ENCODE results near the gene ACAA1. TPM values are rescaled to one million over a fixed set of nuclear protein-coding genes. Genes with fewer than 3 reads are reported as not detected.

The ACAA1 gene
- polyA plus RNA-seq, 1 of the 3 experiments (the other 2 are of a cell fraction): 86.4 TPM

DNA sequence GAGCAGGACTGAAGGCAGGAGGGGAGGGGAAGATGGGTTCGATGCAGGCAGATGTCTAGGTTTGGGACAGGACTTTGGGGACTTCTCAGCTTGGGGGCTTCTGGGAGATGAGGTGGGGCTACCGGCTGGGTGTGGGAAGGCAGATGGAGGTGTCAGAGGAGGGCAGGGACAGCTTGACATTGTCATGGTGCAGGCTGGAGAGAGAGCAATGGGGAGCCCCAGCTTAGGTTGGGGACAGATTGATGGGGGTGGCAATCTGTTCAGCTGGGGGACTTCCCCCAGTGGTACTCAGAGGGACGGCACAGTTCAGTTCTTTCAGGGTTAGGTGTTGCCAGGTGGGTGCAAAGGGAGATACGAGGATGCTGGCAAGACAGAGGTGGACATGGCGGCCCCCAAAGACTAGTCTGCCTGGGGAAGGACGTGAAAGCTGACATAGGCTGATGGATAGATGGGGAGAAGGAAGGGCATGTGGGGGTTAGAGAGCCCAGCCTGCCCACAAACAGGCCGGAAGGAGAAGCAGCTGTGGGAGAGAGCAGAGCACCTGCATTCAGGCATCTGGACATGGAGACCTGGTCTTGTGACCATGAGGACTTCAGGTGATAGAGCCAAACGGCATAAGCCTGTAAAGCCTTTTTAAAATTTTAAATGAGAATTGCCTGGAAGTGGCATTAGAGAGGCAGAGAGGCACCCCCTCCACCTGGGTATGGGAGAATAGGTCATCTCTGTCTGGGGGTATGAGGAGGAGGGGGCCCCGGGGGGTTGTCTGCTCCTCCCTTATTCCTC is 21.1 kb downstream of the ACAA1 start:
- H3K9me3 ChIP-seq: no peaks in the 10 kb centered on the region
- ChIA-PET POLR2A (no interaction called here), CTCF (interaction anchor here (1.0 to 4.8 kb wide), 5 partner anchors 15 to 364 kb away, joined by 3 to 27 read pairs (median 12); partner anchors contain the start of gene XYLB)
- DNase-seq: no peak
- no peak overlapping the region for H3K4me2 ChIP-seq
- no peak overlapping the region for H3K9ac ChIP-seq
- no peak for TF ChIP-seq RAD21 (IDR thresholded peaks at IDR 0.05; ENCODE audit: low read length)
- no peak for TF ChIP-seq REST (IDR thresholded peaks at IDR 0.05; ENCODE audit: low read depth, low read length)
- no peak for TF ChIP-seq TCF12 (IDR thresholded peaks at IDR 0.05)
- no peak for TF ChIP-seq MAX (IDR thresholded peaks at IDR 0.05; ENCODE audit: low read depth)
- TF ChIP-seq EP300 (IDR thresholded peaks at IDR 0.05; ENCODE audit: borderline replicate concordance in 1 of 2, low read depth in 1 of 2, low read length in 1 of 2): no peak
- no peaks in the 10 kb centered on the region for H3K4me1 ChIP-seq (ENCODE audit: control insufficient read depth in 1 of 2, insufficient read depth in 2 of 2, low read depth in 1 of 2, low read length in 1 of 2)
- no peak overlapping the region for H3K4me3 ChIP-seq (ENCODE audit: low read depth in 2 of 2, low read length in 1 of 2)
- H2AFZ ChIP-seq (ENCODE audit: low read depth): no peak overlapping the region
- H3F3A ChIP-seq (replicated peaks; ENCODE audit: insufficient read depth): no peaks in the 10 kb centered on the region
- H3K9me2 ChIP-seq: no peaks in the 10 kb centered on the region
- no peaks in the 10 kb centered on the region for H3K27me3 ChIP-seq (ENCODE audit: insufficient read depth)
- no peak overlapping the region for H3K27ac ChIP-seq (ENCODE audit: low read depth in 2 of 2, low read length in 1 of 2)
- H4K20me1 ChIP-seq (ENCODE audit: insufficient read depth): no peaks in the 10 kb centered on the region
- H3K79me2 ChIP-seq (ENCODE audit: insufficient read depth): no peaks in the 10 kb centered on the region
- H3K36me3 ChIP-seq (replicated peaks in 1 of 2; ENCODE audit: control insufficient read depth in 1 of 2, insufficient read depth in 2 of 2, low read length in 1 of 2): no peaks in the 10 kb centered on the region
- WGBS (ENCODE audit: low lambda C conversion rate): 69% methylated on average over 9 of the region's 9 CpGs

DNA sequence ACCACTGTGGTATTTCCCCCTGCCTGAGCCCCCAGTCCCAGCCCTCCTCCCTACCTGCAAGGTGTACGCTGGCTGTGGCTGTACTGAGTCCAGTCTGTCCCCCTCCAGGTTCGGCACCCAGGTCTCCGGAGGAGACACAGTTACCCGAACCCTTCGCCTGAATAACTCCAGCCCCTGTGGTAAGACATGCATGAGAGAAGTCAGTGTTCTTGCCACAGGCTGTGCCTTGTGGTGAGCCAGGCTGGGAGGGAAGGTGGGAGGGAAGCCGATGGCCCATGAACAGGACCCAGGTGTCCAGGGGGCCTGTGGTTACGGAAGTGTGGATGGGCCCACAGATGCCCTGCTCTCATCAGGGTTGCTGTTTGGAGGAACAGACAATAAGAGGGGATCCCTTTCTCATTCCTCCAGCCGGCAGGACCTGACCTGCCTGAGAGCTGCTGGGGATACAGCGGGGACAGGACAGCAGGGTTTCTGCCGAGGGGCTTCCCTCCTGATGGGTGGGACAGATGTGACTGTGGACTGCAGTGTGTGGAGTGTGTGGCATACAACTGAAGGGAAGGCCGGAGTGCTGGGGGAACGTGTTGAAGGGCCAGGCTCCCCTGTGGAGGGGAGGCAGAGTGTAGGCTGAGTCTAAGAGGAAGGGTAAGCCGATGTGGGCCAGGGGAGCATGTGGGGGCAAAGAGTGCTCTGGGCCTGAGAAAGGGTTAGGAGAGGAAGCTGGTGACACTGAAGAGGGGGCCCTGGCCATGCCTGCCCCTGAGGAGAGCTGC is 21.9 kb downstream of the ACAA1 start:
- H3K9me3 ChIP-seq: no peaks in the 10 kb centered on the region
- no peak overlapping the region for H3K4me2 ChIP-seq
- no peaks in the 10 kb centered on the region for H3F3A ChIP-seq (replicated peaks; ENCODE audit: insufficient read depth)
- no peaks in the 10 kb centered on the region for H3K27me3 ChIP-seq (ENCODE audit: insufficient read depth)
- DNase-seq: no peak
- H3K4me3 ChIP-seq (ENCODE audit: low read depth in 2 of 2, low read length in 1 of 2): no peak overlapping the region
- no peak overlapping the region for H3K9ac ChIP-seq
- H3K9me2 ChIP-seq: no peaks in the 10 kb centered on the region
- no peaks in the 10 kb centered on the region for H3K79me2 ChIP-seq (ENCODE audit: insufficient read depth)
- no peaks in the 10 kb centered on the region for H4K20me1 ChIP-seq (ENCODE audit: insufficient read depth)
- H3K27ac ChIP-seq (ENCODE audit: low read depth in 2 of 2, low read length in 1 of 2): no peak overlapping the region
- POLR2A ChIA-PET: no interaction called here
- H2AFZ ChIP-seq (ENCODE audit: low read depth): no peak overlapping the region
- H3K4me1 ChIP-seq (ENCODE audit: control insufficient read depth in 1 of 2, insufficient read depth in 2 of 2, low read depth in 1 of 2, low read length in 1 of 2): no peaks in the 10 kb centered on the region
- CTCF ChIA-PET: interaction anchor here (0.6 to 2.5 kb wide), 3 partner anchors 22 to 232 kb away, joined by 3 to 12 read pairs (median 4); partner anchors contain the start of gene XYLB
- WGBS (ENCODE audit: low lambda C conversion rate): 79% methylated on average over 12 of the region's 13 CpGs
- no peaks in the 10 kb centered on the region for H3K36me3 ChIP-seq (replicated peaks in 1 of 2; ENCODE audit: control insufficient read depth in 1 of 2, insufficient read depth in 2 of 2, low read length in 1 of 2)
- TF ChIP-seq SIN3A (IDR thresholded peaks at IDR 0.05; ENCODE audit: borderline replicate concordance, low read depth, low read length): no peak
- no peak for TF ChIP-seq FOXM1 (IDR thresholded peaks at IDR 0.05; ENCODE audit: low read depth)
- no peak for TF ChIP-seq RCOR1 (IDR thresholded peaks at IDR 0.05; ENCODE audit: low read length)
- TF ChIP-seq NRF1 (IDR thresholded peaks at IDR 0.05; ENCODE audit: low read depth, low read length): no peak
- TF ChIP-seq REST (IDR thresholded peaks at IDR 0.05; ENCODE audit: low read depth, low read length): no peak
- TF ChIP-seq EP300 (IDR thresholded peaks at IDR 0.05; ENCODE audit: borderline replicate concordance in 1 of 2, low read depth in 1 of 2, low read length in 1 of 2): no peak
- TF ChIP-seq, protein P1, sequence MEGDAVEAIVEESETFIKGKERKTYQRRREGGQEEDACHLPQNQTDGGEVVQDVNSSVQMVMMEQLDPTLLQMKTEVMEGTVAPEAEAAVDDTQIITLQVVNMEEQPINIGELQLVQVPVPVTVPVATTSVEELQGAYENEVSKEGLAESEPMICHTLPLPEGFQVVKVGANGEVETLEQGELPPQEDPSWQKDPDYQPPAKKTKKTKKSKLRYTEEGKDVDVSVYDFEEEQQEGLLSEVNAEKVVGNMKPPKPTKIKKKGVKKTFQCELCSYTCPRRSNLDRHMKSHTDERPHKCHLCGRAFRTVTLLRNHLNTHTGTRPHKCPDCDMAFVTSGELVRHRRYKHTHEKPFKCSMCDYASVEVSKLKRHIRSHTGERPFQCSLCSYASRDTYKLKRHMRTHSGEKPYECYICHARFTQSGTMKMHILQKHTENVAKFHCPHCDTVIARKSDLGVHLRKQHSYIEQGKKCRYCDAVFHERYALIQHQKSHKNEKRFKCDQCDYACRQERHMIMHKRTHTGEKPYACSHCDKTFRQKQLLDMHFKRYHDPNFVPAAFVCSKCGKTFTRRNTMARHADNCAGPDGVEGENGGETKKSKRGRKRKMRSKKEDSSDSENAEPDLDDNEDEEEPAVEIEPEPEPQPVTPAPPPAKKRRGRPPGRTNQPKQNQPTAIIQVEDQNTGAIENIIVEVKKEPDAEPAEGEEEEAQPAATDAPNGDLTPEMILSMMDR (IDR thresholded peaks at IDR 0.05): no peak
- no peak for TF ChIP-seq NFIC (IDR thresholded peaks at IDR 0.05; ENCODE audit: borderline replicate concordance)
- no peak for TF ChIP-seq YY1 (IDR thresholded peaks at IDR 0.05; ENCODE audit: low read depth)
- no peak for TF ChIP-seq MAX (IDR thresholded peaks at IDR 0.05; ENCODE audit: low read depth)
- TF ChIP-seq RFX5 (IDR thresholded peaks at IDR 0.05; ENCODE audit: low read length): no peak
- TF ChIP-seq JUND (IDR thresholded peaks at IDR 0.05): no peak
